Suprapubic skin (tissue), 4 donors: ENCODE measurements around the gene PPP1R3G.

ENCODE experiments used
- CTCF ChIP-seq, 2 donors: fragments of 200-600 bp in 1 of 2; fragments of 450-650 bp in 1 of 2; sonication (generic) in 1 of 2; IDR thresholded peaks; one replicate each; pipeline ENCODE4 v1.5.1; 2016 to 2019; ENCODE audit warnings: antibody characterized with exemption in 2 of 2, mild to moderate bottlenecking in 1 of 2, moderate library complexity in 1 of 2
- POLR2A ChIP-seq, 2 donors: fragments of 450-650 bp; IDR thresholded peaks; one replicate each; pipeline ENCODE4 v1.6.1; 2017; ENCODE audit warnings: antibody characterized with exemption in 2 of 2, mild to moderate bottlenecking in 2 of 2, moderate library complexity in 2 of 2
- POLR2AphosphoS5 ChIP-seq, 3 donors: sonication (generic); formaldehyde crosslinking; IDR thresholded peaks; one replicate each; pipeline ENCODE4 v1.6.1; 2017; ENCODE audit warnings: antibody characterized with exemption in 3 of 3

GRCh38 chr6:5076931-5077330 lies 8.2 kb upstream of the PPP1R3G start:
- TF ChIP-seq CTCF (IDR thresholded peaks at IDR 0.05) (no peak), POLR2A (IDR thresholded peaks at IDR 0.05) (no peak), POLR2AphosphoS5 (IDR thresholded peaks at IDR 0.05) (no peak)
